ENCODE results near the gene PAX7. TPM values are rescaled to one million over a fixed set of nuclear protein-coding genes. Genes with fewer than 3 reads are reported as not detected.

PAX7 gene
- total and polyA plus RNA-seq, 7 donors: not detected

DNA sequence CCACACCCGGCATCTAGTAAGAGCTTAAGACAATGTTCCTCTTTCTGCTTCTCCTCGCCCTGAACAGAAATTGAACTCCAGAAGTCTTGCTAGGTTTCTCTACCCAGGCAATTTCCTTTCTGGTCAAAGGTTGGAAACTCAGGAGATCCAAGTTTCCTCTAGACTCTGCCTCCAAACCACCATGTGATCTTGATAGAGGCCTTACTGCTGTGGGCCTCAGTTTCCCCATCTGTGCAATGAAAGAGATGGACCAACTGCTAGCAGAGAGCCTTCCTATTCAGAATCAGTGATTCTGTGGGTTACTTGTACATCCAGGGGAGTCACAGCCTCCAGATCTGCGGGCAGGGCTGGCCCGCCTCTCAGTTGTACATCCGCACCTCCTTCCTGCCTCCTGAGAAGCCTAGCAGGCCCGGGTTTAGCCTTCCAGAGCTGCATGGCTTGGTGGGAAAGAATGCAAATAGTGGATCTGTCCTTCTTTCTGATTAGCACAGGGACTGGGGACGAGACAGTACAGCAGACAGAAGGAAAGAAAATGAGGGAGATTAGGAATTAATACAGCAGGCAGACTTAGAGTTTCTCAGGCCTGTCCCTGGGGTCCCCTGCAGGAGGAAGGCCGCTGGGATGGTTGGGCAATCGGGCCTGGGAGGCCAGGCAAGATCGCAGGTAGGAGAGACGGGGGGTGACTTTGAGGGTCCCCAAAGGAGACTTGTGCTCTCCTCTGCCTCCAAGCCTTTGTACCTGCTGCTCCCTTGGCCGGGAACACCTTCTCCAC is 83.9 kb downstream of the PAX7 start:
- H3K4me1 ChIP-seq: peaks cover 0 to 12% (median 8%) of the 10 kb centered on the region in 4 donors
- H3K36me3 ChIP-seq: no peaks in the 10 kb centered on the region
- intact Hi-C loops (cut with DNase I): no loop called here
- H3K27me3 ChIP-seq: peaks cover 14 to 78% (median 28%) of the 10 kb centered on the region in 3 donors
- H3K4me3 ChIP-seq: no peak overlapping the region
- no peaks in the 10 kb centered on the region for H3K9me3 ChIP-seq
- no peak for DNase-seq
- 73 to 74% methylated on average over 12 of the region's 12 CpGs for WGBS, 2 donors
- no peak overlapping the region for H3K27ac ChIP-seq
- TF ChIP-seq POLR2AphosphoS5 (IDR thresholded peaks at IDR 0.05) (no peak), POLR2A (IDR thresholded peaks at IDR 0.05) (no peak), EP300 (IDR thresholded peaks at IDR 0.05) (no peak)
- TF ChIP-seq, protein P1, sequence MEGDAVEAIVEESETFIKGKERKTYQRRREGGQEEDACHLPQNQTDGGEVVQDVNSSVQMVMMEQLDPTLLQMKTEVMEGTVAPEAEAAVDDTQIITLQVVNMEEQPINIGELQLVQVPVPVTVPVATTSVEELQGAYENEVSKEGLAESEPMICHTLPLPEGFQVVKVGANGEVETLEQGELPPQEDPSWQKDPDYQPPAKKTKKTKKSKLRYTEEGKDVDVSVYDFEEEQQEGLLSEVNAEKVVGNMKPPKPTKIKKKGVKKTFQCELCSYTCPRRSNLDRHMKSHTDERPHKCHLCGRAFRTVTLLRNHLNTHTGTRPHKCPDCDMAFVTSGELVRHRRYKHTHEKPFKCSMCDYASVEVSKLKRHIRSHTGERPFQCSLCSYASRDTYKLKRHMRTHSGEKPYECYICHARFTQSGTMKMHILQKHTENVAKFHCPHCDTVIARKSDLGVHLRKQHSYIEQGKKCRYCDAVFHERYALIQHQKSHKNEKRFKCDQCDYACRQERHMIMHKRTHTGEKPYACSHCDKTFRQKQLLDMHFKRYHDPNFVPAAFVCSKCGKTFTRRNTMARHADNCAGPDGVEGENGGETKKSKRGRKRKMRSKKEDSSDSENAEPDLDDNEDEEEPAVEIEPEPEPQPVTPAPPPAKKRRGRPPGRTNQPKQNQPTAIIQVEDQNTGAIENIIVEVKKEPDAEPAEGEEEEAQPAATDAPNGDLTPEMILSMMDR (IDR thresholded peaks at IDR 0.05): no peak

- WGBS, 2 donors: 38 to 40% methylated on average over 15 of the region's 15 CpGs
- no peak for DNase-seq
- H3K9me3 ChIP-seq: no peaks in the 10 kb centered on the region
- H3K4me3 ChIP-seq: no peak overlapping the region
- no peaks in the 10 kb centered on the region for H3K36me3 ChIP-seq
- no peak overlapping the region for H3K27ac ChIP-seq
- TF ChIP-seq POLR2AphosphoS5 (IDR thresholded peaks at IDR 0.05) (no peak), POLR2A (IDR thresholded peaks at IDR 0.05) (no peak), EP300 (IDR thresholded peaks at IDR 0.05) (no peak)
- TF ChIP-seq, protein P1 (IDR thresholded peaks at IDR 0.05): no peak
- peaks cover 0 to 12% (median 8%) of the 10 kb centered on the region in 4 donors for H3K4me1 ChIP-seq
- peaks cover 14 to 82% (median 36%) of the 10 kb centered on the region in 3 donors for H3K27me3 ChIP-seq
- intact Hi-C loops (cut with DNase I): no loop called here
Measured at GRCh38 chr1:18716112-18716784, 85.6 kb downstream of the PAX7 start.

DNA sequence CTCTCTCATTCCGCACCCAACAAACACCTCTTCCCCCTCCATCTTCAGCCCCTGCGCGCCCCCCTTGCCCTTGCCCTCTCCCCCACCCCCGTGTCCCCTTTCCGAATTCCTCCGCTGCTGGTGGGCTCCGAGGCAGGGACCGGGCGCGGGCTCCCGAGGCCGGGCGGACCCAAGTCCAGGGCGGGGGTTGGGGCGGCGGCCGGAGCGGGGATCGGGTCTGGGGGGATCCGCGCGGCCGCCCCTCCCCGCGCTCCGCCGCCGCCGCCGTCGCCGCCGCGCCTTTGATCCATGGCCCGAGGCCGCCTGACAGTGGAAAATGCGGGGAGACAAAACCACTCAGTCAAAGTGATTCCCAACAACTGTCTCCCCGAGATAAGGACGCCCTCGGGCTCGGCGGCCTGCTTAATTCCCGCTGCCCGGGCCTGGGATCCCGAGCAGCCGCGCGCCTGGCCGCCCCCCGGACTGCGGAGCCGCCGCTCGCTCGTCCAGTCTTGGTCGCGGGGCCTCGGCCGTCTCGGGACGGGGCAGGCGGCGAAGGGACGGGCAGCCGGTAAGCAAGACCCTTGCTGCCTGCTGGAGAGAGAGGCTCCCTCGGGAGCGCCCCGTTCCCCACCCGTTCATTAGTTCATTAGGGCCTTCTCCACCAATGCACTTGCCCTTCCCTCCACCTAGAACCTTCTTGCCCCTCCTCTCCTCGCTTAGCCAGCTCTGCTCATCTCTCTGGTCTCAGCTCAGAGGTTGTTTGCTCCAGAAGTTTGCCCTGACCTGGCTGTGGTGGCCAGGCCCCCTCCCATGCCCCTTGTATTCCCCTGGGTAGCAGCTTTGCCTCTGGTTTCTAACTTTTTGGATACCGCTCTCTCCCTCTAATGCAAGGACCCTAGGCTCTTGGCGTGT is 86.4 kb downstream of the PAX7 start:
- peaks cover 14 to 83% (median 42%) of the 10 kb centered on the region in 3 donors for H3K27me3 ChIP-seq
- intact Hi-C loops (cut with DNase I): no loop called here
- H3K36me3 ChIP-seq: no peaks in the 10 kb centered on the region
- no peak overlapping the region for H3K27ac ChIP-seq
- TF ChIP-seq POLR2AphosphoS5 (IDR thresholded peaks at IDR 0.05) (no peak), POLR2A (IDR thresholded peaks at IDR 0.05) (no peak)
- peaks cover 0 to 12% (median 8%) of the 10 kb centered on the region in 4 donors for H3K4me1 ChIP-seq
- 7 to 13% methylated on average over 72 of the region's 72 CpGs for WGBS, 2 donors
- H3K9me3 ChIP-seq: no peaks in the 10 kb centered on the region
- no peak overlapping the region for H3K4me3 ChIP-seq
- no peak for DNase-seq

GRCh38 chr1:18719786-18720451 is 89.3 kb downstream of the PAX7 start:
- no peaks in the 10 kb centered on the region for H3K36me3 ChIP-seq
- no peak overlapping the region for H3K4me3 ChIP-seq
- no peak for DNase-seq
- intact Hi-C loops (cut with DNase I): no loop called here
- peaks cover 0 to 12% (median 8%) of the 10 kb centered on the region in 4 donors for H3K4me1 ChIP-seq
- H3K27me3 ChIP-seq: peaks cover 16 to 98% (median 59%) of the 10 kb centered on the region in 3 donors
- 28 to 45% methylated on average over 9 of the region's 9 CpGs for WGBS, 2 donors
- H3K9me3 ChIP-seq: no peaks in the 10 kb centered on the region
- TF ChIP-seq, protein P1 (IDR thresholded peaks at IDR 0.05): no peak
- TF ChIP-seq POLR2AphosphoS5 (IDR thresholded peaks at IDR 0.05): no peak
- TF ChIP-seq POLR2A (IDR thresholded peaks at IDR 0.05): no peak
- no peak for TF ChIP-seq EP300 (IDR thresholded peaks at IDR 0.05)
- no peak overlapping the region for H3K27ac ChIP-seq

All from sigmoid colon (tissue), 7 donors.